AG04450 (cell line): Measurements from ENCODE around the gene ACAP3. TPM values are rescaled to one million over a fixed set of nuclear protein-coding genes. Genes with fewer than 3 reads are reported as not detected.

Experiments used
- CTCF ChIA-PET: fragments of 300-600, 350-600 bp; formaldehyde crosslinking; extraction: SDS; loops from one replicate; lab custom pipeline; 2022; ENCODE audit warnings: antibody characterized with exemption, inconsistent platforms; lab: Charles Lee
- POLR2A ChIA-PET: fragments of 350-600 bp; formaldehyde crosslinking; extraction: SDS; loops from one replicate; lab custom pipeline; 2021; ENCODE audit warnings: antibody characterized with exemption, inconsistent platforms; lab: Yijun Ruan, JAX
- DNase-seq: peaks from one replicate; pipeline ENCODE4 v3.0.0-alpha.2; 2011; ENCODE audit warnings: low read depth, low spot score
- H3K27ac ChIP-seq: one replicate; pipeline ENCODE4 v1.5.1; 2012; ENCODE audit warnings: low read depth, low read length, control low read depth
- H3K27me3 ChIP-seq: one replicate; pipeline ENCODE4 v1.6.0; 2012; ENCODE audit warnings: low read length; ENCODE audit not compliant: control insufficient read depth, insufficient read depth
- H3K4me3 ChIP-seq: 2 replicates; pipeline ENCODE4 v1.5.1; 2011; ENCODE audit warnings: mild to moderate bottlenecking, low read depth, low read length, control low read depth
- H3K9me3 ChIP-seq: 2 replicates; pipeline ENCODE4 v1.5.1; 2012; ENCODE audit warnings: low read length; ENCODE audit not compliant: control insufficient read depth, insufficient read depth
- polyA plus RNA-seq: library from polyadenylated mRNA; depleted of rRNA; stranded (reverse); fragments of >200 nt; gene quantifications from 2 replicates; pipeline ENCODE4 v1.2.3, GENCODE V29; 2011
- TF ChIP-seq, protein P1 (sequence below): IDR thresholded peaks from 2 replicates; pipeline ENCODE4 v1.5.1; 2011; ENCODE audit warnings: low read depth, low read length, control low read depth, inconsistent platforms

ACAP3 gene
- polyA plus RNA-seq, 1 experiment, result 17.5 TPM

DNA sequence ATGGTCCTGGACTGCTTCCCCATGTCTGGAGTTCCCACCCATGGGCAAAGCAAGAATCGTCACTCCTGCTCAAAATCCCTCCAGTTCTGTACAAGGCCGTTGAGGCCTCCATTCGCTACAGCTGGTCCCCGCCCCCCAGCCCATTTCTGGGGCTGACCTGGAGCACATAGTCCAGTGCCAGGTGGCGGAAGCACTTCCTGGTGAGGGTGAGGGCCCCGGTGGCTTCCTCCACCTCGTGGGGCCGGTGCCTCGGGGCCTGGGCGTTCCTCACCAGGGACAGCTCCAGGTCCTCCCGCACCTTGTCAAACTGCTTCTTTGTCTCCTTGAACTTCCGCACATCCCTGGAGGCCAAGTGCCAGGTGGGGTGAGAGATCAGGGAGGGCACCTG, 7.4 kb downstream of the ACAP3 start:
- ChIA-PET CTCF (interaction anchor here (0.7 kb wide), 1 partner anchor 178 kb away, joined by 5 read pairs; no protein-coding TSS in a partner anchor), POLR2A (no interaction called here)
- Histone ChIP-seq H3K9me3 (no peaks in the 10 kb centered on the region; the same call in 1 of the 2 replicates), H3K4me3 (no peak overlapping the region), H3K27ac (no peak overlapping the region), H3K27me3 (no peaks in the 10 kb centered on the region)
- TF ChIP-seq, protein P1, sequence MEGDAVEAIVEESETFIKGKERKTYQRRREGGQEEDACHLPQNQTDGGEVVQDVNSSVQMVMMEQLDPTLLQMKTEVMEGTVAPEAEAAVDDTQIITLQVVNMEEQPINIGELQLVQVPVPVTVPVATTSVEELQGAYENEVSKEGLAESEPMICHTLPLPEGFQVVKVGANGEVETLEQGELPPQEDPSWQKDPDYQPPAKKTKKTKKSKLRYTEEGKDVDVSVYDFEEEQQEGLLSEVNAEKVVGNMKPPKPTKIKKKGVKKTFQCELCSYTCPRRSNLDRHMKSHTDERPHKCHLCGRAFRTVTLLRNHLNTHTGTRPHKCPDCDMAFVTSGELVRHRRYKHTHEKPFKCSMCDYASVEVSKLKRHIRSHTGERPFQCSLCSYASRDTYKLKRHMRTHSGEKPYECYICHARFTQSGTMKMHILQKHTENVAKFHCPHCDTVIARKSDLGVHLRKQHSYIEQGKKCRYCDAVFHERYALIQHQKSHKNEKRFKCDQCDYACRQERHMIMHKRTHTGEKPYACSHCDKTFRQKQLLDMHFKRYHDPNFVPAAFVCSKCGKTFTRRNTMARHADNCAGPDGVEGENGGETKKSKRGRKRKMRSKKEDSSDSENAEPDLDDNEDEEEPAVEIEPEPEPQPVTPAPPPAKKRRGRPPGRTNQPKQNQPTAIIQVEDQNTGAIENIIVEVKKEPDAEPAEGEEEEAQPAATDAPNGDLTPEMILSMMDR, result no peak
- no peak for DNase-seq

DNA sequence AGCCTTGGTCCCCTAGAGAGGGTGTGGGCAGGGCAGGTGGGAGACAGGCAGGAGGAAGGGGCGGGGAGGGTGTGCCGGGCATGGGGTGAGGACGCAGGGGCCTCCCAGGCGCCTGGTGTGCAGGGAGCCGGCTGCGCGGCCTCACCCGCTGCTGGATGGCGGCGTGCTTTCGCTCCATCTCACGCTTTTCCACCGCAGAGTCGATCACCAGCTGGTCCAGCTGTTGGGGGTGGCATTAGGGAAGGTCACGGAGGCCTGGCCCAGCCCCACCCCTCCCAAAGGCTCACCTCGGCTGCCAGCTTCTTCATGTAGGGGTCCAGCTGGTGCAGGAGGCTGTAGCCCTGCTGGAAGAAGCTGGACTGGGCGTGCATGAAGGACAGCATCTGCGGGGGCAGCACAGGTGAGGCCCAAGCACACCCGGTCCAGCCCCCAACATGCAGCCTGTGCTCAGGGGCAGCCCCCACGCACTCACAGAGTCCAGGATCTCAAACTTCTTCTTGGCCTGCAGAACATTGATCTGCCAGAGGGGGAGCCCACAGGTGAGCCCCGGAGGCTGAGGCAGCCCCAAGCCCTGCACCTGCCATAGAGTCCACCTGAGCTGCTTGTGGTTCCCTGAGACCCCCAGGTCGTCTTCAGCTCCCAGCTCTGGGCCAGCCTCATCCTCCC, 7.9 kb downstream of the ACAP3 start:
- ChIA-PET CTCF (no interaction called here), POLR2A (no interaction called here)
- TF ChIP-seq, protein P1, result peak; percentile 19; the same call in 1 of the 2 replicates
- Histone ChIP-seq H3K27me3 (no peaks in the 10 kb centered on the region), H3K9me3 (peaks cover 2% of the 10 kb centered on the region; the same call in 1 of the 2 replicates), H3K4me3 (no peak overlapping the region), H3K27ac (no peak overlapping the region)
- DNase-seq, result no peak

DNA sequence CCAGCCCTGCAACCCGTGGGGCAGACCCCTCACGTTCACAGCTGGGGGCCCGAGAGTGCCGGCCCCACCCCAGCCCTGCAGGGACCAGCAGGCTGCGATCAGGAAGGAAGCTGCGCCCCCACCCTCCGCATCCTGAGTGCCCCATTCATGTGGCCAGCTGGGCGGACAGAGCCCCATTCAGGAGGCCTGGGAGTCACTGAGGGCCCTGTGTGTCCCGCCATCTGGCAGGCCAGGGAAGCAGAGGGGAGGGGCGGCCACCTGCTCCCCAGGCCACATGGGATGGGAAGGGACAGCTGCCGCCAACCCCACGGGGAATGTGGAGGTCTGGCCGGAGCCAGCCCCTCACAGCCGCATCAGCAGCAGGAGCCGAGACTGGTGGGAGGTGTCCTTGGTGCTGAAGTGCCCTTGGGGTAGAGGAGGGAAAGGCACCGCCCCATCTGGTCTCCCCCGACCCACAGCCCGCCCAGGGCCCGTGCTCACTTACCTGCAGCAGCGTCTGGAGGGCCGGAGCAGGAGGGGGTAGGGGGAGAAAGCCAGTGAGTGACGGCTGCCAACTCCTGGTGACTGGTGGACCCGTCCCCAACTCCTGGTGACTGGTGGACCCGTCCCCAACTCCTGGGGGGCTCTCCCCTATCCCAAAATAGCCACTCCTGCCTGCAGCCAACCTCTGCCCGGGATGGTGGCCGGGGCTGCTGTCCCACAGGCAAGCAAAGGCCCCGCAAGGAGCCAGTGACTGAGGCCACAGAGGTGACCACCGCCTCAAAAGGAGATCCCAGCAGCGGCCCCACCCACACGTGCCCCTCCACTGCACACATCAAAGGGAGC, 8.7 kb downstream of the ACAP3 start:
- Histone ChIP-seq H3K27ac (no peak overlapping the region), H3K4me3 (no peak overlapping the region), H3K27me3 (no peaks in the 10 kb centered on the region), H3K9me3 (peaks cover 7% of the 10 kb centered on the region; the same call in 1 of the 2 replicates)
- TF ChIP-seq, protein P1, result no peak
- POLR2A ChIA-PET, result no interaction called here
- DNase-seq, result no peak
- CTCF ChIA-PET, result no interaction called here

DNA sequence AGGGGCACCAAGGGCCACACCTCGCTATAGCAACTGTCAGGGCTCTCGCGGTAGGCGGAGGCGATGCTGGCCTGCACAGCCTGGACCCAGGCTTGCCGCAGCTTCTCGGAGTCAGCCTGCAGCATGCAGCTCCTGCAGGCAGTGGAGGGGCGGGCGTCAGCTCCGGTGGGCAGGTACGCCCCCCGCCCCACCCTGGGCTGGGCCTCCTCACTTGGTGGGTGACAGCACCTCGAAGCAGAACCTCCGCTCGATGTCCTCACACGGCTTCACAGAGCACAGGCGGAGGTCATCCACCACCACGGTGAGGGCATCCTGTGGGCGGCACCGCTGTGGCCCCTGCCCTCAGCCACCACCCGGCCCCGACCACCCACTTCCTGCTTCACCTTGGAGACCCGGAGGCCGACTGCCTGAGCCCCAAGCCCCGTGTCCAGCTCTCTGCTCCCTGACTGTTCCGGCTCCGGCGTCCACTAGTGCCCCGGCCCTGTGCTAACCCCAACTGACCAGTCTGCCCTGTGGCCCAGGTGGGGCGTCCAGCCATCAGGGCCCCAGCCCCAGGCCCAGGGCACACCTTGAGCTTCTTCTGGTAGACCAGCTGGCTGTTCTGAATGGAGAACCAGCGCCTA, 9.8 kb downstream of the ACAP3 start:
- ChIA-PET POLR2A (no interaction called here), CTCF (no interaction called here)
- no peak overlapping the region for H3K27ac ChIP-seq
- TF ChIP-seq, protein P1, result no peak
- no peak for DNase-seq
- no peaks in the 10 kb centered on the region for H3K27me3 ChIP-seq
- H3K4me3 ChIP-seq, result no peak overlapping the region
- H3K9me3 ChIP-seq, result peaks cover 7% of the 10 kb centered on the region; the same call in 1 of the 2 replicates
